Esophagus squamous epithelium (tissue), 4 donors: ENCODE measurements around the gene CPNE5.

Experiments
- CTCF ChIP-seq, 6 experiments: fragments of 450-650 bp in 4 of 6; fragments of 200-600 bp in 2 of 6; sonication (generic) in 2 of 6; IDR thresholded peaks; one replicate each; pipeline ENCODE4 v1.5.1; 2016 to 2019; ENCODE audit warnings: antibody characterized with exemption in 6 of 6, mild to moderate bottlenecking in 4 of 6, moderate library complexity in 4 of 6
- POLR2A ChIP-seq, 4 donors: fragments of 450-650 bp; IDR thresholded peaks; one replicate each; pipeline ENCODE4 v1.6.1; 2017; ENCODE audit warnings: antibody characterized with exemption in 4 of 4, mild to moderate bottlenecking in 4 of 4, moderate library complexity in 3 of 4

GRCh38 chr6:36769183-36769675 lies 70.0 kb downstream of the CPNE5 start:
- TF ChIP-seq CTCF (IDR thresholded peaks at IDR 0.05) (no peak), POLR2A (IDR thresholded peaks at IDR 0.05) (no peak)
